Lower lobe of right lung (tissue), 2 donors: ENCODE data around the gene MBNL1. TPM values are rescaled to one million over a fixed set of nuclear protein-coding genes. Genes with fewer than 3 reads are reported as not detected.
"Not testable (repeated sequence)": the region's sequence is repeated elsewhere in the genome, so short reads cannot be mapped to it uniquely, and the experiment has no call there.

Experiments used
- ATAC-seq, 2 donors: fragments of 200-7000 bp; cut with Tn5 transposase; one replicate each; pipeline ENCODE4 v1.9.1; 2020 to 2022; ENCODE audit warnings: mild to moderate bottlenecking in 2 of 2, moderate library complexity in 2 of 2
- DNase-seq: peaks from one replicate; pipeline ENCODE4 v3.0.0-alpha.2; 2020
- H3K27ac ChIP-seq: fragments of 200-600 bp; one replicate; pipeline ENCODE4 v1.8.0; 2022
- H3K27me3 ChIP-seq: fragments of 200-600 bp; one replicate; pipeline ENCODE4 v1.8.0; 2022; ENCODE audit warnings: low read depth
- H3K36me3 ChIP-seq: fragments of 200-600 bp; one replicate; pipeline ENCODE4 v1.8.0; 2022; ENCODE audit warnings: mild to moderate bottlenecking
- H3K4me1 ChIP-seq: fragments of 200-600 bp; one replicate; pipeline ENCODE4 v1.8.0; 2022
- H3K4me3 ChIP-seq: fragments of 200-600 bp; one replicate; pipeline ENCODE4 v1.8.0; 2022; ENCODE audit warnings: mild to moderate bottlenecking
- H3K9me3 ChIP-seq: fragments of 200-600 bp; one replicate; pipeline ENCODE4 v1.8.0; 2022
- intact Hi-C: fragments of 100-400 bp; cut with DNase I; formaldehyde crosslinking; loops from one replicate; pipeline ENCODE4 v1.11.0; 2022
- total RNA-seq: library from RNA; stranded (reverse); fragmentation: NEBNext Ultra II Directional; extraction: Animal tissue kit (Norgen Biotek cat#: 25700); gene quantifications from one replicate; pipeline ENCODE4 v1.2.1, GENCODE V29; 2021
- TF ChIP-seq, protein P1 (sequence below): fragments of 200-600 bp; IDR thresholded peaks from one replicate; pipeline ENCODE4 v1.8.0; 2022; ENCODE audit warnings: antibody characterized with exemption, mild to moderate bottlenecking
- donor health status: DM: no; HTN: yes; CAD: no; lungs with severe emphysema.

Gene MBNL1
- total RNA-seq, 1 donor from 2014 or later: 235 TPM

DNA sequence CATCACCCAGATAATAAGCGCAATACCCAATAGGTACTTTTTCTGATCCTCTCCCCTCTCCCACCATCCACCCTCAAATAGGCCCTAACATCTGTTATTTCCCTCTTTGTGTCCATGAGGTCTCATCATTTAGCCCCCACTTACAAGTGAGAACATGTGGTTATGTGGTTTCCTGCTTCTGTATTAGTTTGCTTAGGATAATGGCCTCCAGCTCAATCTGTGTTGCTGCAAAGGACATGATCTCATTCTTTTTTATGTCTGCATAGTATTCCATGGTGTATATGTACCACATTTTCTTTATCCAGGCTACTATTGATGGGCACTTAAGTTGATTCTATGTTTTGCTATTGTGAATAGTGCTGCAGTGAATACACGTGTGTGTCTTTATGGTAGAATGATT, 165.4 kb downstream of the MBNL1 start:
- H3K4me1 ChIP-seq: peaks cover 49% of the 10 kb centered on the region
- TF ChIP-seq, protein P1, sequence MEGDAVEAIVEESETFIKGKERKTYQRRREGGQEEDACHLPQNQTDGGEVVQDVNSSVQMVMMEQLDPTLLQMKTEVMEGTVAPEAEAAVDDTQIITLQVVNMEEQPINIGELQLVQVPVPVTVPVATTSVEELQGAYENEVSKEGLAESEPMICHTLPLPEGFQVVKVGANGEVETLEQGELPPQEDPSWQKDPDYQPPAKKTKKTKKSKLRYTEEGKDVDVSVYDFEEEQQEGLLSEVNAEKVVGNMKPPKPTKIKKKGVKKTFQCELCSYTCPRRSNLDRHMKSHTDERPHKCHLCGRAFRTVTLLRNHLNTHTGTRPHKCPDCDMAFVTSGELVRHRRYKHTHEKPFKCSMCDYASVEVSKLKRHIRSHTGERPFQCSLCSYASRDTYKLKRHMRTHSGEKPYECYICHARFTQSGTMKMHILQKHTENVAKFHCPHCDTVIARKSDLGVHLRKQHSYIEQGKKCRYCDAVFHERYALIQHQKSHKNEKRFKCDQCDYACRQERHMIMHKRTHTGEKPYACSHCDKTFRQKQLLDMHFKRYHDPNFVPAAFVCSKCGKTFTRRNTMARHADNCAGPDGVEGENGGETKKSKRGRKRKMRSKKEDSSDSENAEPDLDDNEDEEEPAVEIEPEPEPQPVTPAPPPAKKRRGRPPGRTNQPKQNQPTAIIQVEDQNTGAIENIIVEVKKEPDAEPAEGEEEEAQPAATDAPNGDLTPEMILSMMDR: no peak
- no peak overlapping the region for H3K27ac ChIP-seq
- peaks cover 28% of the 10 kb centered on the region for H3K36me3 ChIP-seq
- H3K27me3 ChIP-seq: no peaks in the 10 kb centered on the region
- no peak overlapping the region for H3K4me3 ChIP-seq
- H3K9me3 ChIP-seq: no peaks in the 10 kb centered on the region
- intact Hi-C loops: no loop called here
- DNase-seq (no peak), ATAC-seq (no peak)

DNA sequence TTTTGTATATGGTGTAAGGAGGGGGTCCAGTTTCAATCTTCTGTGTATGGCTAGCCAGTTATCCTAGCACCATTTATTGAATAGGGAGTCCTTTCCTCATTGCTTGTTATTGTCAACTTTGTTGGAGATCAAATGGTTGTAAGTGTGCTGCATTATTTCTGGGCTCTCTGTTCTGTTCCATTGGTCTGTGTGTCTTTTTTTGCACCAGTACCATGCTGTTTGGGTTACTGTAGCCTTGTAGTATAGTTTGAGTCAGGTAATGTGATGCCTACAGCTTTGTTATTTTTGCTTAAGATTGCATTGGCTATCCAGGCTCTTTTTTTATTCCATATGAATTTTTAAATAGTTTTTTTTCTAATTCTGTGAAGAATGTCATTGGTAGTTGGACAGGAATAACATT, 166.5 kb downstream of the MBNL1 start:
- DNase-seq, ATAC-seq, H3K27ac ChIP-seq, H3K27me3 ChIP-seq, H3K9me3 ChIP-seq, intact Hi-C loops, H3K4me3 ChIP-seq: not testable (repeated sequence)
- H3K4me1 ChIP-seq: peaks cover 39% of the 10 kb centered on the region
- H3K36me3 ChIP-seq: peaks cover 27% of the 10 kb centered on the region

DNA sequence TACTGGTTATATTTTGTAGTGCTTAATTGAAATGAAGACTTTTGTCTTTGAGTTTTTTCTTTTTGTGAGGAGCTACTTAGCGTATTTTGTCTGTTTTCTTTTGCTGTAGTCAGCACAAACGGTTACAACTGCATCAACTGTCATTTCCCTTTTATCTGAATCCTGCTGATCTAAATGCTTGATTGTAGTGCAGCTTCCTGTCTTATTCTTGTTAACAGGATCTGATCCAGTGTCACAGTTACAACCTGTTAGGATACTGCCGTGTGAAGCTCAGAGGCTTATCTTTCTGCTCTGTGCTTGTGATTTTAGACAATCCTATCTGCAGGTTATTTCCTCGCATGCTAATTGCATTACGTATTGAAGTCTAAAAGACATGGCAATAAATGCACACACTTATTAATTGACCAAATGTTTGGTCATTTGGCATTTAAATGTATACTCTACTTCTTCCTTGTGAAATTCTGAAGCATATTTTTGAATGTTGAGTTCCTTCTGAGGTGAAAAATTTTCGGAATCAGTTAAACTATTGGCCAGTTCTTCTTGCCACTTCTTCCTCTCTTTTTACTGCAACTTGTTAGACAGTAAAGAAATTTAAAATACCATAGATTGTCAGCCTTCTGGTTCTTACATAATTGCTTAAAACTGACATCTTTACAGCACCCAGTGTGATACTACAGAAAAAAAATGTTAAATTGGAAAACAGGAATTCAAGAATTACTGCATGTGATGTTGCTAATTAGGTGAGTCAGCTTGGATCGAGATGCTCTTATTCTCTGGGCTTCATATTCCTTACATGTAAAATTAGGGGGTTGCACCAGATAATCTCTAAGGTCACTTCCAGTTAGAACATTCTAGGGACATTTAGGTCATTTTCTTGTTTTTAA, 168.2 kb downstream of the MBNL1 start:
- TF ChIP-seq, protein P1: no peak
- Histone ChIP-seq H3K9me3 (no peaks in the 10 kb centered on the region), H3K36me3 (peaks cover 25% of the 10 kb centered on the region), H3K4me3 (no peak overlapping the region), H3K27me3 (no peaks in the 10 kb centered on the region), H3K27ac (peak overlapping the region; percentile 15), H3K4me1 (peaks cover 29% of the 10 kb centered on the region)
- DNase-seq: no peak
- ATAC-seq: peak in 1 of 2 donors; percentile 27
- intact Hi-C loops: no loop called here

DNA sequence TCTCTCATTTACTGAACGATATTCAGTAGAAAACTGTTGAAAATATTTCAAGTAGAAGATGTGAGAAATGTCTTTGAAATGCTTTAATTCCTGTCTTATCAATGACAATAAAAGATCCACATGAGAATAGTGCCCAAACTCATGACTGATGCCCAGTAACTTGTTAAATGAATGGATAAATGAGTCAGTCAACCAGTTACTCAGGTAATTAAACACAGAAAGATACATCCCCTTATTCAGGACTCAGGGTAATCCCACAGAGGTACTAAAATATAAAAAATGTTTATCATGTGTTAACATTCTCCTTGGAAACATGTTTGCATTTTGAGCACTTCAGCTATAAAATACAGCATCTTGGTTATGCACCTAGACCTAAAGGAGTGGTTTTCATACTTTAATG, 169.5 kb downstream of the MBNL1 start:
- no peak overlapping the region for H3K27ac ChIP-seq
- H3K4me1 ChIP-seq: peaks cover 37% of the 10 kb centered on the region
- no peak overlapping the region for H3K4me3 ChIP-seq
- no peaks in the 10 kb centered on the region for H3K9me3 ChIP-seq
- ATAC-seq (no peak), DNase-seq (no peak)
- intact Hi-C loops: no loop called here
- H3K36me3 ChIP-seq: peaks cover 13% of the 10 kb centered on the region
- TF ChIP-seq, protein P1: no peak
- no peaks in the 10 kb centered on the region for H3K27me3 ChIP-seq

DNA sequence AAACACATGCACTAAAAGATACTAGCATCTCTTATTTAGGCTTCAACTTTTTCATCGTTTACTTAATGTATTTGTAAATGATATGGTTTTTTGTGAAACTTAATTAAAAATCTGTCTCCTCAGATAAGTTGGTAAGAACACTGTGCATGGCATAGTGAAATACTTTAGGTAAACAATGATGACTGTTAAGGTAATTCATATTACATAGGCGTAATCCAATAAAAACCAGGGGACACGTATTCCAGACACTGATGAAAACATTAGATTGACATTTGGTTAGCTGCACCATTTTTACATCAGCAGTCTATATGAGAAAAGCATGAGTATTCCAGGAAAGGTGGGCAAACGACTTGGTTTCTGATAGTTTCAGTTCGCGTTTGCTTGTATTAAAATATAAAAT, 170.0 kb downstream of the MBNL1 start:
- DNase-seq: no peak
- H3K9me3 ChIP-seq: no peaks in the 10 kb centered on the region
- no peaks in the 10 kb centered on the region for H3K27me3 ChIP-seq
- TF ChIP-seq, protein P1: no peak
- intact Hi-C loops: no loop called here
- H3K4me1 ChIP-seq: peaks cover 41% of the 10 kb centered on the region
- H3K4me3 ChIP-seq: no peak overlapping the region
- ATAC-seq: no peak
- H3K36me3 ChIP-seq: peaks cover 8% of the 10 kb centered on the region
- no peak overlapping the region for H3K27ac ChIP-seq

DNA sequence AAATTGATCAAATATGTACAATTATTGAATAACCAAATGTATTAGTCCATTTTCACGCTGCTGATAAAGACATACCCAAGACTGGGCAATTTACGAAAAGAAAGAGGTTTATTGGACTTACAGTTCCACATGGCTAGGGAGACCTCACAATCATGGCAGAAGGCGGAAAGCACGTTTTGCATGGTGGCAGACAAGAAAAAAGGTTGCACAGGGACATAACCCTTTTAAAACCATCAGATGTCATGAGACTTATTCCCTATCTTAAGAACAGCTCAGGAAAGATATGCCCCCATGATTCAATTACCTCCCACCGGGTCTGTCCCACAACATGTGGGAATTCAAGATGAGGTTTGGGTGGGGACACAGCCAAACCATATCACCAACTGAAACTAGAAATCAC, 171.5 kb downstream of the MBNL1 start:
- not testable (repeated sequence) for DNase-seq, ATAC-seq, H3K9me3 ChIP-seq, H3K27ac ChIP-seq, H3K36me3 ChIP-seq, H3K27me3 ChIP-seq, H3K4me3 ChIP-seq
- intact Hi-C loops: loop anchor here (10.0 kb wide), 1 partner anchor 245 kb away; no protein-coding TSS in a partner anchor
- peaks cover 51% of the 10 kb centered on the region for H3K4me1 ChIP-seq
